Measurements from ENCODE around the gene OXT.

Gene OXT

DNA sequence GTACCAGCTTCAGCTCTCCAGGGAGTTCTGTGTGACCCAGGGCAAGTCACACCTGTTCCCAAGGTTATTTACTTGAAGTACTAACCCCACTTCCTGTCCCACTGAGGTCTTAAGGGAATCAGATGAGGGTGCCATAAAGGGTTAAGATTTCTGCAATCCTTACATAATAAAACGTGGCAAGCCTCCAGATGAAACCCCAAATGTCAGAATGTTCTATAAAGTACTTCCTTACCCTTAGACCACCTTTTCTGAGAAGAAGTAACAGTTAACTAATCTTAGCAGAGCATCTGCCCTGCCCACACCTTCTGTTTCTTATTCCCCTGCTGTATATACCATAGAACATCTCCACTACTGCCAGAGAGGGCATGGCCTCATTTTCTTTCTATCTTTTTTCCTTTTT lies 19.1 kb downstream of the OXT start:
- TF ChIP-seq, protein P1, sequence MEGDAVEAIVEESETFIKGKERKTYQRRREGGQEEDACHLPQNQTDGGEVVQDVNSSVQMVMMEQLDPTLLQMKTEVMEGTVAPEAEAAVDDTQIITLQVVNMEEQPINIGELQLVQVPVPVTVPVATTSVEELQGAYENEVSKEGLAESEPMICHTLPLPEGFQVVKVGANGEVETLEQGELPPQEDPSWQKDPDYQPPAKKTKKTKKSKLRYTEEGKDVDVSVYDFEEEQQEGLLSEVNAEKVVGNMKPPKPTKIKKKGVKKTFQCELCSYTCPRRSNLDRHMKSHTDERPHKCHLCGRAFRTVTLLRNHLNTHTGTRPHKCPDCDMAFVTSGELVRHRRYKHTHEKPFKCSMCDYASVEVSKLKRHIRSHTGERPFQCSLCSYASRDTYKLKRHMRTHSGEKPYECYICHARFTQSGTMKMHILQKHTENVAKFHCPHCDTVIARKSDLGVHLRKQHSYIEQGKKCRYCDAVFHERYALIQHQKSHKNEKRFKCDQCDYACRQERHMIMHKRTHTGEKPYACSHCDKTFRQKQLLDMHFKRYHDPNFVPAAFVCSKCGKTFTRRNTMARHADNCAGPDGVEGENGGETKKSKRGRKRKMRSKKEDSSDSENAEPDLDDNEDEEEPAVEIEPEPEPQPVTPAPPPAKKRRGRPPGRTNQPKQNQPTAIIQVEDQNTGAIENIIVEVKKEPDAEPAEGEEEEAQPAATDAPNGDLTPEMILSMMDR (IDR thresholded peaks at IDR 0.05; ENCODE audit: insufficient read depth, low read depth, low read length, missing control alignments): no peak
- H3K4me3 ChIP-seq (ENCODE audit: low read depth, low read length): no peak overlapping the region
- DNase-seq (ENCODE audit: low read depth): no peak

DNA sequence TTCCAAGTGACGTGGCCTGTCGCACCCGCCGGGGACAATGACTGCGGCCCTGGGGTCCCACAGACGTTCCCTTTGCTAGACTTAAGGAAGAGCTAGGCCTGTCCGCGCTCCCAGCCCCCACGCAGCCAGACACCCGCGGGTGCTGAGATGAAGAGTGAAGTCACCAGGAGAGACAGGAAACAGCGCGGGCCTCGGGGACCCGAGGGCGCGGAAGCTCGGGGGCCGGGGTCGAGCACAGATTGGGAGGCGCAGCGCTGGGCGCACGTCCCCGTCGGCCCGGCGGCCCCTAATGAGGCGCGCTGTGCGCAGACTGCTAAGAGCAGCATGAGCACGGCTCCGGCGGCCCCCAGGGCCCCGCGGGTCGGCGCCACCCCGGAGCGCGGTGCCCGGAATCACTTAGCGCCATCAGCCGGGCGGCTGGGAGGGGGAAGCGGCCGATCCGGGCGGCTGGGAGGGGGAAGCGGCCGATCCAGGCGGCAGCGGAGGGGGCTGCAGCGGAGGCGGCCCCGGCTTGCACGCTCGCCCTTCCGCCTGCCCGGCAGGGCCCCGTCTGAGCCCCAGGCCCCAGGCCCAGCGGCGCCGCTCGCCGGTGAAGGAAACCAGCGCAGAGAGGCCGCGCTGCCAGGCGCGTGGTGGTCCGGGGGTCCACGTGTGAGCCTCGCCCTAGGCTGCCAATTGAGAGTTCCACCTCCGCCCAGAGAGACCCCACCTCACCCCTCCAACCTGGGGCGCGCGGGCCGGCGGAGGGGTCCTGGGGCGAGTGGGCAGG lies 21.4 kb downstream of the OXT start:
- no peak for DNase-seq (ENCODE audit: low read depth)
- no peak overlapping the region for H3K4me3 ChIP-seq (ENCODE audit: low read depth, low read length)
- TF ChIP-seq, protein P1 (IDR thresholded peaks at IDR 0.05; ENCODE audit: insufficient read depth, low read depth, low read length, missing control alignments): no peak

DNA sequence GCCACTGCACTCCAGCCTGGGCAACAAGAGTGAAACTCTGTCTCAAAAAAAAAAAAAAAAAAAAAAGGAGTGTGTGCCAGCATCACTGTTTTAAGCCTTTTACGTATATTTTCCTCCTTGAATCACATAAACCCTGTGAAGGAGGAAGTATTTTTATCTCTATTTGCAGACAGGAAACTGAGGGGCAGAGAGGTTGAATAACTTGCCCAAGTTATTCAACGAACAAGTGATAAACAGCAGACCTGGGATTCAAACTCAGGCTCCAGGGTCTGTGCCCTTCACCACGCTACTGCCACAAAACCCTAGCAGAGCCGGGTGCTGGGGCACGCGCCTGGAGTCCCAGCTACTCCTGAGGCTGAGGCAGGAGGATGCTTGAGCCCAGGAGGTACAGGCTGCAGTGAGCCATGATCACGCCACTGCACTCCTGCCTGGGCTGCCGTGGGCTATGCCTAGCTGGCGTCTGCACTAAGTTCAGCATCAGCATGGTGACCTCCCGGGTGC lies 22.5 kb downstream of the OXT start:
- DNase-seq (ENCODE audit: low read depth): no peak
- TF ChIP-seq, protein P1 (IDR thresholded peaks at IDR 0.05; ENCODE audit: insufficient read depth, low read depth, low read length, missing control alignments): no peak
- no peak overlapping the region for H3K4me3 ChIP-seq (ENCODE audit: low read depth, low read length)

DNA sequence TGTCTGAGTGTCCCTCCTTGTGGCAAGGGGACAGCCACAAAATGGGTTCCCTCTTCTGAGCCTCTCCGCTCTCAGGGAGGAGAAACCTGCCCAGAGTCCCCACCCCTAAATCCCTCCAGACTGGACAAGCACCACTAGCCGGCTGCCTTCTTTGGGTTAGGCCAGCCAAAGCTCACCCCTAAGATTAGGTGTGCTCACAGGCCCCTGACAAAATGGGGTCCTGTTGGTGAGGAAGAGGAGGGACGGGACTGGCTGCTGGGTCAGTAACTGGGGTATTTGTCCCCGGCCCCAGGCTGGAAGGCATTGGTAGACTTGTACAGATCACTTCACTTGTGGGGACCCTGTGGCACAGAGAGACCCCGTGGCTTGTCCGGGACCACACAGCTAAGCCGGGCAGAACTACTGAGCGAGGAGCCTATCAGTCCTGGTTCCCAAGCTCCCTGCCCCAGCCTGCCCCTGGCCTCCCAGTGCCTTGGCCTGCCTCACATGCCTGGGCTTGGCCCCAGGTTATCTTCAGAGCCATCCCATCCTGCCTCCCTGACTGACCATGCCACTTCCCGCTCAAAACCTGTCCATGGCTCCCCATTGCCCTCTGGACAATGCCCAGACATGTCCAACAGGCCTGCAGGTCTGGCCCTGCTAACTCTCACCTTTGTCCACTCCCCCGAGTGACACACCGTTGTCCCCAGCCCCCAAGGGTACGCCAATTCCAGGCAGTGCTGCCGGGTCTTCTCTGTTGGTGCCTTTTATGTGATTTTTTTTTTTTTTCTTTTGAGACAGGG lies 23.6 kb downstream of the OXT start:
- no peak overlapping the region for H3K4me3 ChIP-seq (ENCODE audit: low read depth, low read length)
- DNase-seq (ENCODE audit: low read depth): no peak
- TF ChIP-seq, protein P1 (IDR thresholded peaks at IDR 0.05; ENCODE audit: insufficient read depth, low read depth, low read length, missing control alignments): no peak

DNA sequence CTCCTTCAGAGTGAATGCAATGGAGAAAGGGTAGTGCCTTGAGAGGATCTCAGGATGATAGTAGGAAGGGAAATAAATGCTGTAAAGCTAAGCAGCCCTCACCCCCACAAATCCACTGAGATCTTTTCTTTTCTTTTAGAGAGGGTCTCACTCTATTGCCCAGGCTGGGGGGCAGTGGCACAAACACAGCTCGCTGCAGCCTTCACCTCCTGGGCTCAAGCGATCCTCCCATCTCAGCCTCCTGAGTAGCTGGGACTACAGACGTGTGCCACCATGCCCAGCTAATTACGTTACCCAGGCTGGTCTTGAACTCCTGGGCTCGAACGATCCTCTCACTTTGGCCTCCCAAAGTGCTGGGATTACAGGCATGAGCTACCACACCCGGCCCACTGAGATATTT lies 29.1 kb downstream of the OXT start:
- no peak for DNase-seq (ENCODE audit: low read depth)
- H3K4me3 ChIP-seq (ENCODE audit: low read depth, low read length): no peak overlapping the region
- TF ChIP-seq, protein P1 (IDR thresholded peaks at IDR 0.05; ENCODE audit: insufficient read depth, low read depth, low read length, missing control alignments): no peak

DNA sequence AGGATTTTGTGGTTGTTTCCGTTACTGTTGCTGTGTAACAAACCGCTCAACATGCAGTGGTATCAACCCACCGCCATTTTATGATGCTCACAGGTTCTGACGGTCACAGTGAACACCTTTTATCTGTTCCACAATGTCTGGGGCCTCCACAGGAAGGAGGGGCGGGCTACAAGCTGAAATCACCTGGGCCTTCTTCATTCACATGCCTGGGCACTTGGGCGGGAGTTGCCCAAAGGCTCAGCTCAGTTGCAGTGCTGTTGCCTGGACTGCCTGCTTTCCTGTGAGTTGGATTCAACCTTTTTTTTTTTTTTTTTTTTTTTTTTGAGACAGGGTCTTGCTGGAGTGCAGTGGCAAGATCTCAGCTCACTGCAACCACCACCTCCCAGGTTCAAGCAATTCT lies 29.8 kb downstream of the OXT start:
- no peak overlapping the region for H3K4me3 ChIP-seq (ENCODE audit: low read depth, low read length)
- TF ChIP-seq, protein P1 (IDR thresholded peaks at IDR 0.05; ENCODE audit: insufficient read depth, low read depth, low read length, missing control alignments): no peak
- DNase-seq (ENCODE audit: low read depth): no peak

Measured in GM12865 (cell line).